Transverse colon (tissue), 4 donors: Measurements from ENCODE around the gene ANKS4B.

Experiments used
- POLR2A ChIP-seq: fragments of 450-650 bp; IDR thresholded peaks from one replicate; pipeline ENCODE4 v1.6.1; 2016; ENCODE audit warnings: antibody characterized with exemption, mild to moderate bottlenecking, moderate library complexity
- POLR2AphosphoS5 ChIP-seq, 3 donors: sonication (generic); formaldehyde crosslinking; IDR thresholded peaks; one replicate each; pipeline ENCODE4 v1.6.1; 2016; ENCODE audit warnings: antibody characterized with exemption in 3 of 3
- TF ChIP-seq, protein P1 (sequence below), 5 experiments: fragments of 200-600 bp in 3 of 5; fragments of 450-650 bp in 2 of 5; sonication (generic) in 3 of 5; IDR thresholded peaks; 1 replicate in 2 of 5; 2 replicates in 3 of 5; pipeline ENCODE4 v1.5.1; 2016 to 2017; ENCODE audit warnings: antibody characterized with exemption in 5 of 5, inconsistent platforms in 3 of 5, mild to moderate bottlenecking in 2 of 5, moderate library complexity in 1 of 5

DNA sequence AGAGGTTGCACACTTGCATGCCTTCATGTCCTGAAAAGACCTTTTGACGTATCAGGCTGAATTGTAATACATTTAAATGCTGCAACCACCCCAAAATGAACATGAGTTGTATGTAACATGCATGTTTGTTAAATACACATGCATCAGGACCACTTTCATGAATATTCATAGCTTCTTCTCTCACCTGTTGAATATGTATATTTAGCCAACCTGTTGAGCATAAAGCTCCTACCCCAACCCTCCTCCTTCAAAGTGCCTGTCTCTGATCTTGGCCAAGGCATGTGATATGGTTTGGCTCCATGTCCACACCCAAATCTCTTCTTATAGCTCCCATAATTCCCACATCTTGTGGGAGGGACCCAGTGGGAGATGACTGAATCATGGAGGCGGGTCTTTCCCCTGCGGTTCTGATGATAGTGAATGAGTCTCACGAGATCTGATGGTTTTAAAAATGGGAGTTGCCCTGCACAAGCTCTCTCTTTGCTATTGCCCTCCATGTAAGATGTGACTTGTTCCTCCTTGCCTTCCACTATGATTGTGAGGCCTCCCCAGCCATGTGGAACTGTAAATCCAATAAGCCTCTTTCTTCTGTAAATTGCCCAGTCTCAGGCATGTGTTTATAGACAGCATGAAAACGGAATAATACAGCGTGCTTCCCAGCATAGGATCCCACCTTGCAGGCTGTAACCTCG lies 48.3 kb downstream of the ANKS4B start:
- TF ChIP-seq POLR2AphosphoS5 (IDR thresholded peaks at IDR 0.05), result no peak
- TF ChIP-seq, protein P1, sequence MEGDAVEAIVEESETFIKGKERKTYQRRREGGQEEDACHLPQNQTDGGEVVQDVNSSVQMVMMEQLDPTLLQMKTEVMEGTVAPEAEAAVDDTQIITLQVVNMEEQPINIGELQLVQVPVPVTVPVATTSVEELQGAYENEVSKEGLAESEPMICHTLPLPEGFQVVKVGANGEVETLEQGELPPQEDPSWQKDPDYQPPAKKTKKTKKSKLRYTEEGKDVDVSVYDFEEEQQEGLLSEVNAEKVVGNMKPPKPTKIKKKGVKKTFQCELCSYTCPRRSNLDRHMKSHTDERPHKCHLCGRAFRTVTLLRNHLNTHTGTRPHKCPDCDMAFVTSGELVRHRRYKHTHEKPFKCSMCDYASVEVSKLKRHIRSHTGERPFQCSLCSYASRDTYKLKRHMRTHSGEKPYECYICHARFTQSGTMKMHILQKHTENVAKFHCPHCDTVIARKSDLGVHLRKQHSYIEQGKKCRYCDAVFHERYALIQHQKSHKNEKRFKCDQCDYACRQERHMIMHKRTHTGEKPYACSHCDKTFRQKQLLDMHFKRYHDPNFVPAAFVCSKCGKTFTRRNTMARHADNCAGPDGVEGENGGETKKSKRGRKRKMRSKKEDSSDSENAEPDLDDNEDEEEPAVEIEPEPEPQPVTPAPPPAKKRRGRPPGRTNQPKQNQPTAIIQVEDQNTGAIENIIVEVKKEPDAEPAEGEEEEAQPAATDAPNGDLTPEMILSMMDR (IDR thresholded peaks at IDR 0.05), result no peak
- TF ChIP-seq POLR2A, result no peak
